ENCODE measurements around the gene RBM19.

RBM19 gene

DNA sequence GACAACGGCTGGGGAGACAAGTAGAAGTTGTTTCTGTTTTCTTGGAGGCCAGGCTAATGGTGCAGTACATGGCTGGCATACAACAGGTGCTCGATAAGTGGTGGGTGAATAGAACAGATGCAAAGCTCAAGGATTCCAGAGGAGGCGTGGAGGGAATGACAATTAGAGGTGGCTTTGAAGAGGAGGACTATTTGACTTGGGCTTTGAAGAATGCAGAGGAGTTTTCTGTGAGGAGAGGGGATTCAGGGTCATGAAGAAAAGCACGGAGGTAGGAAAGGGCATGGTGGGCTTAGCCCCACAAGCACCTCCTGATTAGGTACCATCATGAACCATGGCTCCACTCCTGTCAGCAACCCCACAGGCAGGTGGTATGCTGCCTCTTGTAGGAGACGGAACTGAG is 142.3 kb downstream of the RBM19 start:
- no peak overlapping the region for H3K4me3 ChIP-seq (ENCODE audit: low read length)
- no peak for DNase-seq (ENCODE audit: low read depth)
- TF ChIP-seq, protein P1, sequence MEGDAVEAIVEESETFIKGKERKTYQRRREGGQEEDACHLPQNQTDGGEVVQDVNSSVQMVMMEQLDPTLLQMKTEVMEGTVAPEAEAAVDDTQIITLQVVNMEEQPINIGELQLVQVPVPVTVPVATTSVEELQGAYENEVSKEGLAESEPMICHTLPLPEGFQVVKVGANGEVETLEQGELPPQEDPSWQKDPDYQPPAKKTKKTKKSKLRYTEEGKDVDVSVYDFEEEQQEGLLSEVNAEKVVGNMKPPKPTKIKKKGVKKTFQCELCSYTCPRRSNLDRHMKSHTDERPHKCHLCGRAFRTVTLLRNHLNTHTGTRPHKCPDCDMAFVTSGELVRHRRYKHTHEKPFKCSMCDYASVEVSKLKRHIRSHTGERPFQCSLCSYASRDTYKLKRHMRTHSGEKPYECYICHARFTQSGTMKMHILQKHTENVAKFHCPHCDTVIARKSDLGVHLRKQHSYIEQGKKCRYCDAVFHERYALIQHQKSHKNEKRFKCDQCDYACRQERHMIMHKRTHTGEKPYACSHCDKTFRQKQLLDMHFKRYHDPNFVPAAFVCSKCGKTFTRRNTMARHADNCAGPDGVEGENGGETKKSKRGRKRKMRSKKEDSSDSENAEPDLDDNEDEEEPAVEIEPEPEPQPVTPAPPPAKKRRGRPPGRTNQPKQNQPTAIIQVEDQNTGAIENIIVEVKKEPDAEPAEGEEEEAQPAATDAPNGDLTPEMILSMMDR (conservative IDR thresholded peaks at IDR 0.05; ENCODE audit: low read length) = no peak

DNA sequence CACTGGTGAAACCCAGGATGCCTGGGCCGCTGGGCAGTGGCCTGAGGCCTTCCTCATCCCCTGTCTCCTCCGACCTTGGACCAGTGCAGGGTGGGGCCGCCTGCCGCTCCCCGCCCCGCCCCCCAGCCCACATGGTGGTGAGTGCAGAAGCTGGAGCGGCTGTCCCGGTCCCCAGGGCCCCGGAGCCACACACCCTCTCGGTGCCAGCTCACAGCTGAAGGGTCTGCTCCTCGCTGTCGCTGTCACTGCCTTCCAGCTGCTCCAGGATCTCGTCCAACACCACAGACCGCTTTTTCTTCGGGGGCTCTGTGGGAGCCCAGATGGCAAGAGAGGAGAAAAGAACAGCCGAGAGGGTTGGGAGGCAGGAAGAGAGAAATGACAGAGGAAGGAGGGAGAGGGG is 143.1 kb downstream of the RBM19 start:
- TF ChIP-seq, protein P1 (conservative IDR thresholded peaks at IDR 0.05; ENCODE audit: low read length) = no peak
- DNase-seq (ENCODE audit: low read depth) = no peak
- H3K4me3 ChIP-seq (ENCODE audit: low read length) = no peak overlapping the region

DNA sequence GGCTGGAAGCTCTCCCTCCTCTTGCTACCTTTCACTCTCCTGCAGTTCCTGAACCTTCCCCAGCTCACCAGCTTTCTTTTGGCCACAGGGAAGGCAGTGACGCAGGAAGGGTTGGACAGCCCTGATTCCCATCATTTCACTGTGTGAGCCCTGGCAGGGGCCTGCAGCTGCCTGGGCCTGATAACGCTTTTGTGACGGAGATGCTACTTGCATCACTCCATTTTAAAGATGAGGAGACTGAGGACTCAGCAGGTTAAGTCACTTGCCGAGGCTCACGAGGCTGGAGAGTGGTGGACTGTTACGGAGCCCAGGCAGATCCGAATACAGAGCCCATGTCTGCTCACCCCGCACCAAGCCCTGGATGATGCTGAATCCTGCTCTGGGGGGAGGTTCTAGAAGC is 145.3 kb downstream of the RBM19 start:
- TF ChIP-seq, protein P1 (conservative IDR thresholded peaks at IDR 0.05; ENCODE audit: low read length) = no peak
- H3K4me3 ChIP-seq (ENCODE audit: low read length) = no peak overlapping the region
- DNase-seq (ENCODE audit: low read depth) = no peak

DNA sequence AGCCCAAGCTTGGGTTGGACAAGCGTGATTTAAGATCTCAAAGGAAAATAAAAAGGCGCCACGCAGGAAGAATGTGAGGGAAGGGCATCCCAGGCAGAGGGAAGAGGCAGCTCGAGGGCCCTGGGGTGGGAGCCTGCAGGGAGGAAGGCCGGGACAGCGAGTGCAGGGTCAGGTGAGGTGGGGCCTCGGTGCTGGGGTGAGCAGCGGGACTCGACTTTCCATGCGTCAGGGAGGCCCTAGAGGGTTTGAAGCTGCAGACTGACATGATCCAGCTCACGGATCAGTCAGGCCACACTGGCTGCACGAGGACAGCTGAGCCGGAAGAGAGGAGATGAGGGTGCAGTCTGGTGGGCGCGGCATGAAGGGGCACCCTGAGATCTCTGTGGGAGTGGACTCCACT is 145.8 kb downstream of the RBM19 start:
- TF ChIP-seq, protein P1 (conservative IDR thresholded peaks at IDR 0.05; ENCODE audit: low read length) = no peak
- DNase-seq (ENCODE audit: low read depth) = no peak
- no peak overlapping the region for H3K4me3 ChIP-seq (ENCODE audit: low read length)

DNA sequence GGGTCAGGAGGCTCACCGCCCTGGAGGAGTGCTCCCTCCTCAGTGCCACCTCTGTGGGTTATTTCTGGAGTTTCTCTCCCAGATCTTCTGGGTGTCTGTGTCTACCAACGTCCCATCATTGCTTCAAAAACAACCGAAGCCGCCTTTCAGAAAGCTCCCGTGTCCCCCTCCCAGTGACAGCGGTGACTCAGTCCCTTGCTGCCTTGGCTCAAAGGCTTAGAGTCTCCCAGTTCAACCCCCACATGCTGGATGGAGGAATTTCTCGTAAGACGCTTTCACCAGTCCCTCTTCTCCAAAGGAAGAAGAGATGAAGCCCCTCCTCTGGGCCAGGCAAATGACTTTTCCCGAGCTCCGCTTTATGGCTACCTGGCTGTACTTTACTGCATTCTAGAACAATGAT is 146.6 kb downstream of the RBM19 start:
- no peak overlapping the region for H3K4me3 ChIP-seq (ENCODE audit: low read length)
- DNase-seq (ENCODE audit: low read depth) = no peak
- TF ChIP-seq, protein P1 (conservative IDR thresholded peaks at IDR 0.05; ENCODE audit: low read length) = no peak

DNA sequence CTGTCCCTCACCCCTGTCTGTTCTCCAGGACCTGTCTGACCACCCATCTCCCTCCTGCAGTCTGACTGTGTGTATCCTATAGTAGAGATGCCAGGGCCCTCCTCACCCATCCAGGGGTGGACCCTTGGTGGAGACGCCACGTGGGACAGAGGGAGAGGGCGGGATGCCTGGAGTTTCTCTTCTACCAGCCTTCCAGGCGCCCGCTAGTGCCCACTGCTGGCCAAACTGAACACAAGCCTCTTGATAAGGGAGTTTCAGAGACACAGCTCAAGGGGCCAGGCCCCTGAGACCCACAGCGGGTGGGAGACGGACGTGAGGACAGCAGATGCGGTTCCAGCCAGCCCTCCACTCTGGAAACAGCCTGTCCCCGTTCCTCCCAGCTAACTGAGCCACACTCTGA is 147.3 kb downstream of the RBM19 start:
- TF ChIP-seq, protein P1 (conservative IDR thresholded peaks at IDR 0.05; ENCODE audit: low read length) = peak; percentile 30; the same call in 1 of the 2 replicates
- no peak for DNase-seq (ENCODE audit: low read depth)
- no peak overlapping the region for H3K4me3 ChIP-seq (ENCODE audit: low read length)

DNA sequence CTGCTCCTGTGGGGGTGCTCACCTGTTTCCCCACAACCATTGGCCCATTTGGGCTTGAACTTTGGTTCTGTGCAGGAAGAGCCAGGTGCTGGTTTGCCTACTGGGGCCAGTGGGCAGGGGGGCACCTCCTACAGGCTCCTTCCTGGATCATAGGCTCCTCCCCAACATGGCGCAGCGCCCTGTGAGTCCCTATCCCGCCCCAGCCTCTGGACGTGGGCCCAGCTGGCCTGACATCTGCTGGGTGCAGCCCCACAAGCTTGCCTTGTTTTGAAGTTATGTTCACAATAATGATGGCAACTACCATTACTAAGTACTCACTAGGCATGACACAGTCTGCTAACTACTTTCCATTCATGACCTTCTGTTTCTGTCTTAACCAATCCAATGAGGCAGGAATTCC is 147.8 kb downstream of the RBM19 start:
- no peak for DNase-seq (ENCODE audit: low read depth)
- TF ChIP-seq, protein P1 (conservative IDR thresholded peaks at IDR 0.05; ENCODE audit: low read length) = no peak
- no peak overlapping the region for H3K4me3 ChIP-seq (ENCODE audit: low read length)

All from AG10803 (cell line).